GM19455 (cell line): ENCODE data around the gene PDZD2.
"Not testable (repeated sequence)": the region's sequence is repeated elsewhere in the genome, so short reads cannot be mapped to it uniquely, and the experiment has no call there.

ENCODE experiments used
- ATAC-seq: cut with Tn5 transposase; IDR thresholded peaks from one replicate; pipeline ENCODE4 v1.9.1; 2021; ENCODE audit not compliant: unreplicated experiment

PDZD2 gene

GRCh38 chr5:31638748-31639418 is at the start of gene PDZD2:
Gene PDZD2, plus strand, starts transcription at chr5:31639131.
- peak; percentile 79 for ATAC-seq

GRCh38 chr5:31593665-31594064 is 45.3 kb upstream of the PDZD2 start:
- no peak for ATAC-seq

DNA sequence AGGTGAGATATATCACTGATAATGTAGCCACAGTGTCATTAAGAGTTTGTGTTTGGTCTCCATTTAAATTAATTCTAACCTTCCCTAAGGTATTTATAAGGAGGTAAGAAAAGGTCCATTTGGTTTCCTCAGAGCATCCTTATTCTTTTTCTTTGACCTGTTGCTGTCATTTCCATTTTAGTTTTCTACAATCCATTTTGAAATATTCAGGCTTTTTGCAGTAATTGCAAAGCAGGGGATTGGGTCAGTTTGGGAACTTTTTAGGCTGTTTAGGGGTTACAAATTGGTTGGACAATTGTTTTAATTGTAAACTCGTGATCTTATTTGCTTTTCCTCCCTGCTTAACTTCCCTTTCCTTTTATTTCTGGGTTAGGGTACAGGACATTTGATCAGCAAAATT is 42.6 kb upstream of the PDZD2 start:
- no peak for ATAC-seq

- ATAC-seq = no peak
These were observed 40.0 kb upstream of the PDZD2 start for GRCh38 chr5:31598640-31599611.

DNA sequence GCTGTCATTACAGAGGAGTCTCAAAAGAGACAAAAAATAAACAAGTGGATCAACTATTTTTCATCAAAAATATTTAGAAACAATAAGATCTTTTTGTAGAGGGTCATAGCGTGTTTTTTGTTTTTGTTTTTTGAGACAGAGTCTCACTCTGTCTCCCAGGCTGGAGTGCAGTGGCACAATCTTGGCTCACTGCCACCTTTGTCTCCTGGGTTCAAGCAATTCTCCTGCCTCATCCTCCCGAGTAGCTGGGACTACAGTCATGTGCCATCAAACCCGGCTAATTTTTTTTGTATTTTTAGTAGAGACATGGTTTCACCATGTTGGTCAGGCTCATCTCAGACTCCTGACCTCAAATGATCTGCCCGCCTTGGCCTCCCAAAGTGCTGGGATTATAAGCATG is 36.6 kb upstream of the PDZD2 start:
- ATAC-seq = not testable (repeated sequence)

DNA sequence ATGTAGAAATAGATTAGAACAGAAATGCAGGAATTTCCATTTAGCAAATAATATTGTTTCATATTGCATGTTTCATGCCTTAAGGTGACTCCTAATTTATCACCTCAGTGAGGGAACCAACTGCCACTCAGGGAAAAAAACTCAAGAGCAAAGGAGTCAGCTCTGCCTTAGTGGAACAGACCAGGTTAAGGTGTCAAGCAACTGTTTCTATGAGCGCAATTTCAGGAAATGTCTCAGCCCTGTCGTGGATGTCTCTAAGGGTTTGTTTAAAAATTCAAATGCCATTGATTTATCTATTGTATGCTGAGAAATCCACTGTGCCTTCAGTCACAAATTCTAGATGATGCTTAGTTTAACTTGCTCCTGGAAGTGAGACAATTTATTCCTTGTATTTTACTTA is 34.7 kb upstream of the PDZD2 start:
- ATAC-seq = no peak

DNA sequence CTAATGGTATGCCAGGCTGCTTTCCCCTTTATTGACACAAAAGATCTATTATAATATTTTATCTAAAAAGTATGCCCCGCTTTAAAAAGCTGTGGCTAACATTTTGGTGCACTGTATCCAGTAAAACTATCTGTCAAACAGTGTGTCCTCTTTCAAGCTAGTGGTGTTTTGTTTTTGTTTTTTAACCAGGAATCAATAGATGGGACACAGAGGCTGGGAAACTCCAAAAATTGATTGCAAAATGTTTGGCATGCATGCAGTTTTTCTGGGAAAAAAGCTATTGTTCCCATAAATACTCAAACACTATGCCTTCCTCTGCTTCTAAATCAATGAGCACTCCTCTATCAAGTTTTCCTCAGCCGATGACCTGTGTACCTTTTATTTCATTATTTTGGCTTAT is 34.3 kb upstream of the PDZD2 start:
- ATAC-seq = no peak

- ATAC-seq = no peak
These were observed 33.0 kb upstream of the PDZD2 start for GRCh38 chr5:31605920-31606319.

DNA sequence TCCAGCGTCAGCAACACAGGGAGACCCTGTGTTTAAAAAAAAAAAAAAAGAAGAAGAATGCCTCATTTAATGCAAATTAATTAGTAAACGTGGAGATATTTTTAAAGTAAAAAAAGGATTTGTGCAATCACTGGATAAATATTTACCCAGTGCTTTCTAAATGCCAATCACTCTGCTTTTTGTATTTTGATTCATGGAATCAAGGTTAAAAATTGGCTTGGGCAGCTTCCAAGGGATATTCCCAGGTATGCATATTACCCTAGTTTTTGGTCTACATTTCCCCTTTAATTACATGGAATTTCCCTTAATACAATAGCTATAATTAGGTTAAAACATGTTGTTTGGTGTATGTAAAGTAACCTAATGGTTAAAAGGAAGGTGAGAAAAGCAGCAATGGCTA is 31.4 kb upstream of the PDZD2 start:
- no peak for ATAC-seq

DNA sequence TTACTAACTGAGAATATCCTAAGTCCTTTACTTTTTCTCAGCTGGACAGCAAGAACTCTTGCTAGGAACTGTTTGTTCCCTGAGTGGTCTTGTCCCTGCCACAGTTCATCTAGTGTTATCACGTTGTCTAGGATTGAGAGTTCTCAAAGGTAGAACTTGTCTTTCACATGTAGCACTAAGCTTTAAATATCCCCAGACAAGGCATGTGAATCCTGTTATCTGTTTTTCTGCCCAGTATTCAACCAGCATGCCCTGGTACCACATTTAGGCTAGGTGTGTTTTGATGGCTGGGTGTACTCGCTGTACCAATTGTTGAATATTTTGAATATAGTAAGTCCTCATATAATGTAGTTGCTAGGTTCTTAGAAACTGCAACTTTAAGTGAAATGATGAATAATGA is 27.9 kb upstream of the PDZD2 start:
- no peak for ATAC-seq

DNA sequence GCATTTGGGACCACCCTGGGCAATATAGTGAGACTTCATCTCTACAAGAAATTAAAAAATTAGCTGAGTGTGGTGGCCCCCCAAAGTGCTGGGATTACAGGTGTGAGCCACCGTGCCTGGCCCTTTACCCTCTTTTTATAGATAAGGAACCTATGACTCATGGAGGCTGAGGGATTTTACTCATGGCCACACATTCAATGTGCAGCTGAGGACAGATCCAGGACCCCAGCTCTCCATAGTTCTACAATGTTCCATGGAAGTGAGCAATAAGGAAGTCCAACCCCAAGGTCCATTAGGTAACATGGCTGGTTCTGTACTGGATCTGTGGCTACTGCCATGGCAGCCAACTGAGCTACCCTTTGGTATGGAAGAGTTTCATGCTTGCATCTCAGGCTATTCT is 25.3 kb upstream of the PDZD2 start:
- ATAC-seq = no peak

DNA sequence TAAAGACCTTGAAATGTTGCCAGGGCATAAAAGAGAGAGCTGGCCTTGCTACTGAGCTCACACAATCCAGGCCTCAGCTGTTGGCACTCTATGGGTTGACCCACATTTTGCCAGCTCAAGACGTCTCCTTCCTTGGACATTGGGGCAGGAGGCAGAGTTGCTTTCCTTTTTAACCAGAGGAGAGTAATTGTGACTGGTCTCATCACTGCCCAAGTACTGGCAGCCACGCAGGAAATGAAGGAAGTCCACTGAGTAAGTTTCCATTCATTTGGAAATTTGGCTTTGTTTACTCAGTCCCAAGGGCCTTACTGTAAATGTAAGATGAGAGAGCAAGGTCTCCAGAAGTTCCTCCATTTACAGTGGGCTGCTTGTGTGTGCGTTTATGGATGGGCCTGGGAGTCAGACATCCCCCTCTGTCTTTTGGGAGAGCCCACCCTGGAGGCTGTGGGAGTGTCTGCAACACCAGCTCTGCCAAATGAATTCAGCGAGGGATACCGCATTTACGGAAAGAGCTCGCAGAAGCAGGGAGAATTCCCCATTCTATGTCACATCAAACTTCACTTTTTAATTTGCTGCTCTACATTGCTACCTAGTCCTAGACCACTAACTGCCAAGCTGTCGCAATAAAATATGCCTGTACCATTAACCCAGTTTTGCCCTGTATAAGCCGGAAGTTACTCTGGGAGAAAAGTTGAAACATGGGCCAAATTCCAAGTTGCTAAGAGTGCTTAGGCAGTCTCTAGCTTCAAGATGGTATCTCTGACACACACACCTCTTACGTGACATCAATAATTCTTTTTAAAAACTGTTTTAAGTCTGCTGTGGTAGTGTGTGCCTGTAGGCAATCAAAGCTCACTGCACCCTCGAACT is 24.5 kb upstream of the PDZD2 start:
- ATAC-seq = no peak

DNA sequence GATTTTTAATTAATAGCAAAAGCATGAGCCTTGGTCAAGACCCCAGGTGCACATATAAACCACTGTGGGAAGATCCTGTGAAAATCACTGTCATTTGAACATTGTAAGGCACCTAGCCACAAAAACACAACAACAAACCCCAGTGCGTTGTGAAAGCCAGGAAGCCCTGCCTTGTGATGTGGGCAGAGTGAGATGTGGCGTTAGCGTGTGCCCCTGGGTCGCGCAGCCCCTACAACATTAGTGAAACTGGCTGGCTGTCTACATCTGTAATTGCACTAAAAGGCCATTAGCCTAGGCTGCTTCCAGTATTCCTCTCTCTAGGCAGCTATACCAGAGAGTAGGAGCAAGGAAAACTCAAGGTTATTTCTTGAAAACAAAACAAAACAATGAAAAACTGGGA is 21.1 kb upstream of the PDZD2 start:
- ATAC-seq = no peak

DNA sequence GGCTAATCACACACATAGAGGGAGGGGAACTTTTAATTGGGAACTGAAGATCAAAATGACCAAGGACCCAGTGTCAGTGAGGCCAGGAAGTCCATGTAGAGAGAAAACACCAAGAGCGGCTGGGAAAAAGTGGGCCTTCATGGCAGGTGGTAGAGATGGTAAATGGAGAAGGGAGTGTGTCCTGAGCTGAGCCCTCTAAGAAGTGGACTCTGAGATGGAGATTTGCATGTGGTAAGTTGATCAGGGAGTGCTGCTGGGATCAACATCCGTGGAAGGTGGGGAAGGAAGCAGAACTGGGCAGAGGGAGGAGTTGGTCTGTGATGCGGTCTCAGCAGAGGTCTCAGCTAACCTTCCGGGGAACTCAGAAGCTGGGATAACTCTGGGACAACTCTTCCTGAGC is 18.9 kb upstream of the PDZD2 start:
- no peak for ATAC-seq

- no peak for ATAC-seq
These were observed 15.7 kb upstream of the PDZD2 start for GRCh38 chr5:31623249-31623648.

- no peak for ATAC-seq
These were observed 13.5 kb upstream of the PDZD2 start for GRCh38 chr5:31625394-31625793.

DNA sequence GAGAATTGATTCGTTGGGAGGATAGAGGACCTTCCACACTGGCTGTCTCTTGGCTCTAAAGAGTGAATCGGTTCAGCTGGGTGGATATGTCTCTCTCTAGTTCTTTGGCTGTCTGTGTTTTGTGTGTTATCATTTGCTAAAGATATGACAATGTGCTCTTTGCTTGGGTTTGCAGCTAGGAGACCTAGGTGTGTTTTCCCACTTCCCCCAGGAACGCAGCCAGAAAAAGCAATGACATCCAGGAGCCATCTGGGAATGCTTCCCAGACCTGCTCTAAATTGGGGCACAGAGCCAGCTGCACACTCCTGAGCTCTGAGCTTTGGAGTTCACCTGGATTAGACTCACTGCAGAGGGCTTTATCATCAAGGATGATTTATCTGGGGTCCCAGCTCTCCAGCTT is 12.8 kb upstream of the PDZD2 start:
- ATAC-seq = no peak

DNA sequence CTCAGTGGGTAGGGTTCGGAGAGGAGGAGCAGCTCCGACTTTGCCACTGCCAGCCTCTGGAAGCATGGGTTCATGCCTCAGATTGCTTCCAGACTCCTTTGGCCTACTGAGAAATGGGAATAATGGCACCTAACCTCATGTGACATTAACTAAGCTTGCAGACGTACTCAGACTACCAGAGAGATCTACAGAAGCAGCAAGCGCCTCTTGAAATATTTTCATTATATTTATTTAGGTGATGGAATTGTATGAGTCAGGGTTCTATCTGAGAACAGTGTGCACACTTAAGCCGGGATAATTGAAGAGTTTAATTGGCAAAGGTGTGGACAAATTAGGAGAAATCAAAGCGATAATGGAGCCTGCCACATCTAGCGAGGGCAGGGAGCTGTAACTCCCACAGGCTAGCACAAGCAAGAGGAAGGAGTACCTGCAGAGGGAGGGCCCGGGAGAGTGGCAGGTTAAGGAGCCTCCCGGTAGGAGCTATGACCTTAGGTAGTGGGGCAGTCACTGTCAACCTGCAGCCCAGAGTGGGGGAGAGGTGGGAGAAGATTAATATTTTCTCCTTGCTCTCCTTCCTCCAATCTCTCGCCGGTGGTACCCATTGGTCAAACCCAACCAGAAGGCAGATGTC is 12.2 kb upstream of the PDZD2 start:
- ATAC-seq = no peak

DNA sequence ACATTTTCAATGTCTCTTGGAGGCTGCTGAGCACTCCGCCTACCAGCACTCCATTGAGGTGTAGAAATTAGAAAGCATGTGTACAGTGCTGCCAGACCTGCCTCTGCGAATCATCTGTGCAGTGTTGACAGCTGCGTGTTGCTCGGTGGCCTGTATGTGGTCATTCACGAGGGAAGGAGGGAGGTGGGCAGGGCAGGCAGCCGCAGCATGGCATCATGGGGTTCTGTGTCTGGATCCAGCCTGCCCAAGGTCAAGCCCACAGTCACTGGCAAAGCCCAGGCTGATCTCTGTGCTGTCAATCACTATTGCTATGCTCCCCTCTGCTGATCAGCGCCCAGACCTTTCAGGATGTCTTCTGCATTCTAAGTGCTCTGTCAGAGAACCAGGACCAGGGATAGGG is 8.0 kb upstream of the PDZD2 start:
- no peak for ATAC-seq

- ATAC-seq = no peak
These were observed 6.5 kb upstream of the PDZD2 start for GRCh38 chr5:31632460-31632859.

- ATAC-seq = no peak
These were observed 3.5 kb upstream of the PDZD2 start for GRCh38 chr5:31635446-31635845.
